Immature natural killer cell (primary cell): Measurements from ENCODE around the gene ABLIM1. TPM values are rescaled to one million over a fixed set of nuclear protein-coding genes. Genes with fewer than 3 reads are reported as not detected.

Experiments used
- DNase-seq, 3 donors: peaks; one replicate each; pipeline ENCODE4 v3.0.0; 2022; ENCODE audit warnings: mixed read lengths in 1 of 3
- H3K27ac Mint-ChIP-seq, 6 donors: one replicate each; pipeline ENCODE4 v1.8.0; 2020; ENCODE audit warnings: mixed read lengths in 6 of 6, mild to moderate bottlenecking in 5 of 6, inconsistent platforms in 4 of 6, moderate library complexity in 3 of 6
- H3K27me3 Mint-ChIP-seq, 3 donors: one replicate each; pipeline ENCODE4 v1.8.0; 2020 to 2021; ENCODE audit warnings: low read depth in 3 of 3, mild to moderate bottlenecking in 3 of 3, mixed read lengths in 3 of 3, moderate library complexity in 3 of 3, inconsistent platforms in 1 of 3
- H3K36me3 Mint-ChIP-seq, 3 donors: one replicate each; pipeline ENCODE4 v1.8.0; 2020; ENCODE audit warnings: mixed read lengths in 3 of 3, inconsistent platforms in 2 of 3, mild to moderate bottlenecking in 2 of 3
- H3K4me1 Mint-ChIP-seq, 2 donors: one replicate each; pipeline ENCODE4 v1.8.0; 2020; ENCODE audit warnings: inconsistent platforms in 2 of 2, mild to moderate bottlenecking in 2 of 2, mixed read lengths in 2 of 2, moderate library complexity in 1 of 2
- H3K4me3 Mint-ChIP-seq, 5 donors: one replicate each; pipeline ENCODE4 v1.8.0; 2020; ENCODE audit warnings: mild to moderate bottlenecking in 5 of 5, mixed read lengths in 5 of 5, inconsistent platforms in 3 of 5, moderate library complexity in 3 of 5
- H3K9me3 Mint-ChIP-seq, 6 donors: one replicate each; pipeline ENCODE4 v1.8.0; 2020; ENCODE audit warnings: mild to moderate bottlenecking in 6 of 6, mixed read lengths in 6 of 6, inconsistent platforms in 4 of 6, moderate library complexity in 3 of 6
- polyA plus RNA-seq, 3 donors: library from polyadenylated mRNA; unstranded; fragments of 300-500 nt; fragmentation: Illumina TruSeq; gene quantifications; one replicate each; pipeline ENCODE4 v1.2.3, GENCODE V29; 2021

The ABLIM1 gene
- polyA plus RNA-seq, 3 donors from 2014 or later, result 66.2 to 121 (median 74.1) TPM

DNA sequence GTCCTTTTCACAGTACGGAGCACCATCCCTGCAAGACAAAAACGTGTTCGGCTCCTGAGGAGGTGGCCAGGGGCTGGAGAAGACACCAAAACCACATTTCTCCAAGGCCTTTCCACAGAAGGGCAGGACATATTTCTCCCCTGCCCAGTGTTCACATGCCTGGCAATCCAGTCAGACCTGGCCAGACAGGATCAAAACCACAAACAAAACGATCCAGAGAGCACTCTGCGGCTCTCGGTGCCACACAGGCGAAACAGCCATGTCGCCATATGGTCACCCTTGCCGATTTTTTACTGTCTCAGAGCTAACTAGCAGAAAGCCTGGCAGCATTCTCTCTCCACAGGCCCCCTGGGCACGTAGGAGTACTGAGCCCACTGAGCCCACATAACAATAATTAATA is 113.0 kb downstream of the ABLIM1 start:
- Mint-ChIP-seq H3K27ac (peak overlapping the region; percentile 94 to 100 (median 100)), H3K4me3 (peak overlapping the region; percentile 68 to 79 (median 76)), H3K9me3 (no peaks in the 10 kb centered on the region), H3K27me3 (peaks cover 11 to 33% (median 21%) of the 10 kb centered on the region in 3 donors), H3K36me3 (no peaks in the 10 kb centered on the region), H3K4me1 (peaks cover 70 to 72% of the 10 kb centered on the region in 2 donors)
- no peak for DNase-seq

DNA sequence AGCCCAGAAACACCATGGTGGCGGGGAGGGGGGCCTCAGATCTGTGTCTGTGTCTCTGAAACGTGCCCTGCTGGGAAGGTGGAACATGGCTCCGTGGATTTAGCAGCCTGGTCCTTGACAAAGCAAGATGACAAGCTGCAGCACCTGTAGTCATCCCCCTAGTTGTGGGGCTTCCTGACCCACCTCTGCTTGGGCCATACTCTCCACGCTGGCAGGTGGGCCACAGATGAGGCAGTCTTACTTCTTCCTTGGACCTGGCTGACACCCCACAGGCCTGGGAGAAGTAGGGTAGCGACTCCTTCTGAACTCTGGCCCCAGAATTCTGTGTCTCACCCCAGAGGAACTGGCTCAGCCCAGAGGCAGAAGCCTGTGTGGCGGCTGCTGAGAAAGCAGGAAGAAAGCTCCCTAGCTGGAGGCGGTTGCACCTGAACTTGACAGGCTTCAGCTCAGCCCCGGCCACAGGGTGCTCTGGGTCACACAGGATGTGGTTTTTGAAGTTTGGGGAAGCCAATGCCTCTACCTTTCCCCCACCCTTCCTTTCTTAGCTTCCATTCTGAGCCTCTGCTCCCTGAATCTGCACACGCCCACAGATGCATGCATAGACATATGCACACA is 113.9 kb downstream of the ABLIM1 start:
- H3K27me3 Mint-ChIP-seq, result peaks cover 11 to 35% (median 24%) of the 10 kb centered on the region in 3 donors
- DNase-seq, result peak; percentile 79 to 82 (median 82)
- H3K36me3 Mint-ChIP-seq, result no peaks in the 10 kb centered on the region
- no peaks in the 10 kb centered on the region for H3K9me3 Mint-ChIP-seq
- H3K27ac Mint-ChIP-seq, result peak overlapping the region; percentile 94 to 100 (median 100)
- peak overlapping the region; percentile 68 to 79 (median 76) for H3K4me3 Mint-ChIP-seq
- H3K4me1 Mint-ChIP-seq, result peaks cover 79 to 81% of the 10 kb centered on the region in 2 donors

DNA sequence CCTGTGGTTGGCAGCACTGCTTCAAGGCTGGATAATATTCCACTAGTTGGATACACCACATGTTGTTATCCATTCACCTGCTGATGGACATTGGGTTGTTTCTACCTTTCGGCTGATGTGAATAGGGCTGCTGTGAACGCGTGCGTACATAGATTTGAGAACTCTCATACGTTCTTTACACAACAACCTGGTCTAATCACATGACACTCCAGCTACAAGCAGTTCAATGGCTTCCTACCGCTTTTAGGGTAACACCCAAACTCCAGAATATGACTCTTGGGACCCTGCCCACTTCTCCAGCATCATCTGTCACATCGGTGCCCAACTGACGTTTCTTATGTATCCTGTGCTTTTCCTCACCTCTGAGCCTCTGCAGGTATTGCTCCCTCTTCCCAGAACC is 114.6 kb downstream of the ABLIM1 start:
- no peak for DNase-seq
- Mint-ChIP-seq H3K4me3 (peak overlapping the region; percentile 68 to 79 (median 76)), H3K27me3 (peaks cover 11 to 31% (median 24%) of the 10 kb centered on the region in 3 donors), H3K9me3 (no peaks in the 10 kb centered on the region), H3K27ac (peak overlapping the region; percentile 94 to 100 (median 100)), H3K36me3 (no peaks in the 10 kb centered on the region), H3K4me1 (peaks cover 86 to 88% of the 10 kb centered on the region in 2 donors)

DNA sequence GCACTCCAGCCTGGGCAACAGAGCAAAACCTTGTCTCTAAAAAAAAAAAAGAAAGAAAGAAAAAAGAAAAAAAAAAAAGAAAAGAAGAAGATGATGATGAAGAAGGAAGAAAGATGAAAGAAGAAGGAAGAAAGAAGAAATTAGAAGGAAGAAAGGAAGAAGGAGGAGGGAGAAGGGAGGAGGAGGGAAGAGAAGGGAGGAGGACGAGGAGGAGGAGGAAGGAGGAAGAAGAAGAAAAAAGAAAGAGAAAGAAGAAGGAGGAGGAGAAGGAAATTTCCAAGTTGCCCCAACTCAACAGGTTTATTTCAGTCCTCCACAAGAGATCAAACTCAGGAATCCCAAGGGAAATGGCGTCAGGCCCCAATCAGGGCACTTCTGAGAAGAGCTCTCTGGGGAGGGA is 115.7 kb downstream of the ABLIM1 start:
- Mint-ChIP-seq H3K27me3 (peaks cover 11 to 27% (median 27%) of the 10 kb centered on the region in 3 donors), H3K4me1 (peaks cover 85 to 88% of the 10 kb centered on the region in 2 donors), H3K9me3 (no peaks in the 10 kb centered on the region), H3K36me3 (no peaks in the 10 kb centered on the region), H3K27ac (peak overlapping the region; percentile 94 to 100 (median 100)), H3K4me3 (peak overlapping the region; percentile 50 to 86 (median 81))
- no peak for DNase-seq

DNA sequence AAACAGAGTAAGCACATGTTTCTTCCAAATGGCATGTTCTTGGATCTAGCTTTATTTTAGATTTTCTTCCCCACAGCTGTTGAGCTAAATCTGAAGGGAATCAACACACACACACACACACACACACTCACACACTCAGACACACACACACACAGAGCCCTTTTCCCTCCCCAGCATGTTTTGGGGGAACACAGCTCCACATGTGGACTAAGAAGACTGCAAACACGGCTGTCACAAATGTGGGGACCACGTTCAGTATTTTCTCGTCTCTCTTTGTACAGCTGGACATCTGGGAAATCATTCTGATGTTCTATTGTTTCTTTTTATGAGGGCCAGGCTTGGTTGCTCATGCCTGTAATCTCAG is 116.3 kb downstream of the ABLIM1 start:
- peaks cover 11 to 27% (median 23%) of the 10 kb centered on the region in 3 donors for H3K27me3 Mint-ChIP-seq
- H3K9me3 Mint-ChIP-seq, result no peaks in the 10 kb centered on the region
- peaks cover 79 to 83% of the 10 kb centered on the region in 2 donors for H3K4me1 Mint-ChIP-seq
- DNase-seq, result no peak
- H3K36me3 Mint-ChIP-seq, result no peaks in the 10 kb centered on the region
- peak overlapping the region; percentile 50 to 86 (median 81) for H3K4me3 Mint-ChIP-seq
- peak overlapping the region; percentile 94 to 100 (median 100) for H3K27ac Mint-ChIP-seq

DNA sequence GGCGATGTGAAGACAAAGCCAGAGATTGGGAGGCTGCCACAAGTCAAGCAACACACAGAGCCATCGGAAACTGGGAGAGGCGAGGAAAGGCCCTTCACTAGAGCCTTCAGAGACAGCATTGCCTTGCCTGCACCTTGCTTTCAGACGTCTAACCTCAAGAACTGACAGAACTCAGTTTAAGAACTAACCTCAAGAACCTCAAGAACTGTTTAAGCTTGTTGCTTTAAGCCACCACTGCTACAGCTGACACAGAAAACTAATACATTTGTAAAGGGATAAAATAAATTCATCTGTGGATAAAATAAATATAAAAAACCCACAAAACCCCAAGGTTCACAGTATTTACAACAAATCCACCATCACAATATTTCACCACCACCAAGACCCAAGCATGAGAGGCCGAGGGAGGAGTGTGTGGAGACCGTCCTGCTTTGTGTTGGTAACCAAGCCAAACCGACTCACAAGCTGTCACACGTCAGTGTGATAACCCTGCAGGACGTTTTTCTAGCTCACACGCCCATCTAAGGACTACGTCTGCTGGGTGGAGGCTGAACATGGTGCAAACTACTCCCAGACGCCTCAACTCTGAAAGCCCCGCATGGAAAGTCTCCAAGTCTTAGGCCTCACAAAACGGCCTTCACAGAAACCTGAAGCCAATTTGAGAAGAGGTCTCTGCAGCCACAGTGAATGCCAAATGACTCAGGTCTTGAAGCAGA is 116.8 kb downstream of the ABLIM1 start:
- Mint-ChIP-seq H3K4me1 (peaks cover 78 to 83% of the 10 kb centered on the region in 2 donors), H3K27me3 (peaks cover 11 to 27% (median 23%) of the 10 kb centered on the region in 3 donors), H3K36me3 (no peaks in the 10 kb centered on the region), H3K4me3 (peak overlapping the region; percentile 50 to 86 (median 81)), H3K27ac (peak overlapping the region; percentile 94 to 100 (median 100)), H3K9me3 (no peaks in the 10 kb centered on the region)
- peak; percentile 90 to 94 (median 94) for DNase-seq

DNA sequence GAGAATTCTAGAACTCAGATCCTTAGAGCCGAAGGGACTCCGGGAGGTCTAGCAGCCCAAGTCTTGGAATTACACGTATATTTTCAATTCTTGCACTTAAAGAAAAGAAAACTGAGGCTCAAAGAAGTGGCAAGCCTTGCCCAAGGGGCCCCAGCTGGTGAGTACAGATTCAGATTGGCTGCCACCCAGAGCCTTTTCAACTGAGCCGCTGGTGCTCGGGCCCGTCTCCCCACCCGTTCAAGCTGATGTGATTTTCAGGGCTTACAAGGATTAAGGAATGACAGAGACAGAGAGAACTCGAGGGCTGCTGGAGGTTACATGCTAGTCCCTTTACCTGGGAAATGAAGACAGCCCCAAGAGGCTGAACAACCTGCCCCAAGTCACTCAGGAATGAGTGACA is 117.8 kb downstream of the ABLIM1 start:
- H3K27ac Mint-ChIP-seq, result peak overlapping the region; percentile 94 to 100 (median 100)
- peak overlapping the region in 1 of 5 donors; percentile 25 for H3K4me3 Mint-ChIP-seq
- no peak for DNase-seq
- peaks cover 11 to 27% (median 25%) of the 10 kb centered on the region in 3 donors for H3K27me3 Mint-ChIP-seq
- H3K4me1 Mint-ChIP-seq, result peaks cover 75 to 80% of the 10 kb centered on the region in 2 donors
- no peaks in the 10 kb centered on the region for H3K36me3 Mint-ChIP-seq
- H3K9me3 Mint-ChIP-seq, result no peaks in the 10 kb centered on the region

DNA sequence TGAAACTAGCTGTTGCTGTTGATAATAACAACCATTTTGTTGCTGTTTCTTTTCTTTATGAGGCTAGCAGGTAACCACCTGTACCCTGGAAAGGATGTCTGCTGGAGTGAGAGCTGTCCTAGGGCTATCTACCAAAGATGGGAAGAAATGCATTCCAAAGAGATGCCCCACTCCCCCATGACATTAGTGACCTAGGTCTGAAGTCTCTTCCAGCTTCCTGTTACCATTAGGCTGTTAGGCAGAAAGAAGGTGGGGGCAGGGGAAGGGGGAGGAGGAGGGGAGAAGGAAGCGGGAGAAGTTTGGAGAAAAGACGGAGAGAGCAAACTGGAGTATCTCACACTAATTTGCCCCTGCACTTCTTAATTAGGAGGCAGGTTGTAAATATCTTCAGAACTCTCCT is 118.5 kb downstream of the ABLIM1 start:
- no peak for DNase-seq
- Mint-ChIP-seq H3K36me3 (no peaks in the 10 kb centered on the region), H3K4me3 (peak overlapping the region in 4 of 5 donors; percentile 8 to 25 (median 17)), H3K27me3 (peaks cover 11 to 27% (median 24%) of the 10 kb centered on the region in 3 donors), H3K27ac (peak overlapping the region; percentile 21 to 100 (median 85)), H3K9me3 (no peaks in the 10 kb centered on the region), H3K4me1 (peaks cover 69 to 73% of the 10 kb centered on the region in 2 donors)

DNA sequence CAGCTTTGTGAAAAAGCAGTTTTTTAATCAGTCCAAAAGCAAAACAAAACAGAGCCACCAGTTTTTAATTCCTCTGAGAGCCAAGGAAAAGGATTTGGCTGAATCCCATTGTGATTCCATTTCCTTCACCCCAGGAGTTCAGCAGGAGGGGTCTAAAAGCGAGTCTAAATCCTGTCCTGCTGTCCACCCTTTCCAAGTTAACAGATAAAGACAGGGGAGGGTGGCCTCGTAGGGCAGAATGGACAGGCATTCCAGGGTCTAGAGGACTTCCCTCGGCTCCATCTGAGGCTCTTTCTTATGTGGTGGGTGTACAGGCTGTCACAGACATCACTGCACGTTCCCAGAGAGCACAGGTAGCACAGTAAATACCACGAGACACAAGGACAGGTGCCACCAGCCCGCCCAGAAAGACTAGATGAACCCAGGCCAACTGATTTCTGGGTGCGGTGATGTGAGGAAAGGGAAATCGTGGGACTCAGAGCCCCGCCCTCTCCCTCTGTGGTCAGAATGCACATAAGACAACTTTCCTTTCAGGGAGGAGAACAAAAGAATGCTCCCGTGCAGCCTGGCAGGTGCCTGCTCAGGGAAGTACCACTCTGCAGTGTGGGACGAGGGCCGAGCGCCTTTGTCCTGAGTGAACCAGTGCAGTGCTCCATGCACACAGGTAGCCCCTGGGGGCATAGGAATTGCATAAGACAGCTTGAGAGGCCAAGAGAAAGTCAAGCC is 119.7 kb downstream of the ABLIM1 start:
- Mint-ChIP-seq H3K36me3 (no peaks in the 10 kb centered on the region), H3K27ac (peak overlapping the region in 5 of 6 donors; percentile 67 to 94 (median 84)), H3K9me3 (no peaks in the 10 kb centered on the region), H3K27me3 (peaks cover 6 to 21% (median 18%) of the 10 kb centered on the region in 3 donors), H3K4me1 (peaks cover 56 to 61% of the 10 kb centered on the region in 2 donors), H3K4me3 (peak overlapping the region in 2 of 5 donors; percentile 34 to 45)
- DNase-seq, result no peak

DNA sequence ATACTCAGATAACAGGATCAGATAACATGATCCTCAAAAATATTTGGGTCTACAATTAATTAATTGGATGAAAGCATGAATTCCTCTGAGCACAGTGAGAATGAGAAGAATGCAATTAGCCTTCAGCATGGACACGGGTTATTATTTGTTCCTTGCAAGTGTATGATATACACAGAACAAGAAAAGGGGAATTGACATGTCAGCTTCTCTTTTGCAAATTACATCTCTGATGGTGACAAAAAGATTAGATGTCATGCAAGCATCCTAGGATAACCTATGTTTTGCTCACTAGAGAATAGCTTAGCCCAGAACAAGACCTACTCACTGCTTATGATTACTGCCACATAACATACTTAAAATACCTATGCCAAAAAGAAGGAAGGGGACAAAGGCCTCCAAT is 120.3 kb downstream of the ABLIM1 start:
- no peak for DNase-seq
- H3K9me3 Mint-ChIP-seq, result no peaks in the 10 kb centered on the region
- H3K36me3 Mint-ChIP-seq, result no peaks in the 10 kb centered on the region
- peak overlapping the region in 5 of 6 donors; percentile 67 to 94 (median 77) for H3K27ac Mint-ChIP-seq
- peaks cover 50 to 55% of the 10 kb centered on the region in 2 donors for H3K4me1 Mint-ChIP-seq
- H3K4me3 Mint-ChIP-seq, result peak overlapping the region in 2 of 5 donors; percentile 6 to 8
- peaks cover 6 to 19% (median 18%) of the 10 kb centered on the region in 3 donors for H3K27me3 Mint-ChIP-seq

DNA sequence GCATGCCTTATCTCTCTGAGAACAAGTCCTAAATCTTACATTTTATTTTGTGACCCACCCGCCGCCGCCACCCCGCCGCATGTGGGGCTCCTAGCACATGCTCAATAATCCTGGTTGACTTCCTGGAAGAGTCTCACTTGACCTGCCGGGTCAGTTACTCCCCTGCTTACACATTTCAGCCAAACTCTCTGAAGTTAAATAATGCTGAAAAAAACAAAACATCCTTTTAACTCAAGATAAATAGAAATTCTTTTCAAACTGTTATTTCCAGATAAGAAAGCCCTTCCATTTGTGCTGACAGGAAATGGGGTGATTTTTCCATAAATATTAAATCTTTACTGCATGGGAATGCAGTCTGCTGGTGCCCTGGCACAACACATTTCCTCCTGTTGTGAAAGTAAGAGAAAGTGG is 123.5 kb downstream of the ABLIM1 start:
- Mint-ChIP-seq H3K27ac (no peak overlapping the region), H3K36me3 (no peaks in the 10 kb centered on the region), H3K4me3 (no peak overlapping the region), H3K4me1 (peaks cover 18 to 23% of the 10 kb centered on the region in 2 donors), H3K9me3 (no peaks in the 10 kb centered on the region), H3K27me3 (peaks cover 1 to 6% (median 4%) of the 10 kb centered on the region in 3 donors)
- DNase-seq, result no peak

DNA sequence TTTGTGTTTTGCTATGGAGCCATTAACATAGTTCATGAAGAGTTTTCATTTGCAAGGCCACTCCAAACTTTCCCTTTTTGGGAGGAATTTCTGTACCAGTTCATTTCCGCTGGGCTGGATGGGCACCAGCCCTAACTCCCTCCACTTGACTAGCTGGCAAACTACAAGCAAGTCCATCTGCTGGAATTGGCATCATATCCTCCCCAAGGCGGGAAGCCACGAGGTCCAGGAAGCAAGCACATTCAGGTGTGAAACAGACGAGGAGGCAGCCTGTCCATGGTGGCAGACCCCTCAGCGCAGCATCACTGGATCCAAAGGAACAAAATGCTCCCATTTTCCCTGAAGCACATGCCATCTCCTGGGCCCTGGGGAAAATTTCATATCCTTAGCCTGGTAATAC is 125.8 kb downstream of the ABLIM1 start:
- Mint-ChIP-seq H3K36me3 (no peaks in the 10 kb centered on the region), H3K27me3 (peaks cover 0 to 5% (median 1%) of the 10 kb centered on the region in 3 donors), H3K4me3 (no peak overlapping the region), H3K4me1 (peaks cover 4 to 9% of the 10 kb centered on the region in 2 donors), H3K9me3 (no peaks in the 10 kb centered on the region), H3K27ac (peak overlapping the region in 2 of 6 donors; percentile 36 to 45)
- no peak for DNase-seq

DNA sequence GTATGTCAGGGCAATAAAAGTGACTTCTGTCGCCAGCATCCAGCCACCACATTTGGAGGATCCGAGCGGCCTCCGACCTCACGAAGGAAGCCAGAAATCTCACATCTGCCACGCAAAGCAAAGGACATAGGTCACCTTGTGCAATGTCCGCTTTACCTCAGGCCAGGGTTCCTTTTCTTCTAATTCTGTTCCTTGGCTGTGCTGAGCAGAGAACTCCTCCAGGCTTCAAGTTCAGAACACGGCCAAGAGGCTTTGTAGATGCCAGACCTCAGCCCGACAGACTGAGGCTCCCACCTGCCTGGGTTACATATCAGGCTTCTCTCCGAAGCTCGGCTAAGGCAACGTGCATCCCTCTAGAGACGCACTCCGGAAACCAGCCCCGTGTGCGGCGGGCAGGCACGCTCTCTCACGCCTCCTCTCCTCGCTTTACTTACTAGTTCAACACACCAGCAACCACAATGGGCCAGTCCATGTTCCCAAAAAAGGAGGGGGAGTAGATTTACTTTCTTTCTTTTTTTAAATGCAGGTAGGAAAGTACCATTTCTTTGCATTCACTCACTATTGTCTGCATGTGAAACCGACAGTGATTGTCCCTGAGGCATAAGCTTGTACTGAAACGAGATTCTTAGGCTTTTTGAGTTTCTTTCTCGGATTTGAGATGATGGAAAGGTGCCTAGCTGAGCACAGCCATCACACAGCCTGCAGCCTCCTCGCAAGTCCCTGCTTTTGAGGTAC is 131.4 kb downstream of the ABLIM1 start:
- peaks cover 57 to 61% of the 10 kb centered on the region in 2 donors for H3K4me1 Mint-ChIP-seq
- H3K27me3 Mint-ChIP-seq, result peaks cover 16 to 23% (median 21%) of the 10 kb centered on the region in 3 donors
- H3K27ac Mint-ChIP-seq, result peak overlapping the region; percentile 97 to 100 (median 98)
- no peaks in the 10 kb centered on the region for H3K9me3 Mint-ChIP-seq
- DNase-seq, result peak; percentile 92 to 94 (median 93)
- no peaks in the 10 kb centered on the region for H3K36me3 Mint-ChIP-seq
- peak overlapping the region; percentile 87 to 92 (median 89) for H3K4me3 Mint-ChIP-seq
